PFSK-1 (cell line): ENCODE measurements around the gene COX19.

Experiments used
- FOXP2 ChIP-seq: optimal IDR thresholded peaks from 2 replicates; pipeline ENCODE3; 2011; ENCODE audit warnings: borderline replicate concordance, control low read depth, inconsistent platforms; ENCODE audit not compliant: insufficient read depth; ENCODE audit errors: extremely low read length, extremely low read depth
- POLR2AphosphoS5 ChIP-seq: IDR thresholded peaks from 2 replicates; pipeline ENCODE4 v1.6.1; 2012; ENCODE audit warnings: low read depth, mild to moderate bottlenecking, control low read depth, low read length, moderate library complexity
- REST ChIP-seq, 2 experiments: IDR thresholded peaks; 2 replicates each; pipeline versions ENCODE4 v1.6.1 to v1.8.0; 2011 to 2012; ENCODE audit warnings: low read depth in 2 of 2, low read length in 2 of 2, control low read depth in 1 of 2, inconsistent platforms in 1 of 2, mild to moderate bottlenecking in 1 of 2, moderate library complexity in 1 of 2; ENCODE audit not compliant: insufficient read depth in 1 of 2
- SIN3A ChIP-seq: IDR thresholded peaks from 2 replicates; pipeline ENCODE4 v1.6.1; 2012; ENCODE audit warnings: mild to moderate bottlenecking, low read length, moderate library complexity, borderline replicate concordance; ENCODE audit not compliant: insufficient read depth
- TAF1 ChIP-seq: IDR thresholded peaks from 2 replicates; pipeline ENCODE4 v1.6.1; 2012; ENCODE audit warnings: low read length, control low read depth, borderline replicate concordance; ENCODE audit not compliant: insufficient read depth

COX19 gene

GRCh38 chr7:1021931-1022330, 46.6 kb upstream of the COX19 start:
- no peak for TF ChIP-seq TAF1
- no peak for TF ChIP-seq FOXP2
- TF ChIP-seq SIN3A, result no peak
- TF ChIP-seq REST (IDR thresholded peaks at IDR 0.05; ENCODE audit: insufficient read depth in 1 of 2, low read depth in 2 of 2, low read length in 2 of 2), result no peak
- TF ChIP-seq POLR2AphosphoS5, result no peak

- TF ChIP-seq TAF1 (no peak), POLR2AphosphoS5 (no peak), REST (IDR thresholded peaks at IDR 0.05; ENCODE audit: insufficient read depth in 1 of 2, low read depth in 2 of 2, low read length in 2 of 2) (no peak), SIN3A (no peak), FOXP2 (no peak)
Measured at GRCh38 chr7:1021366-1021765, 46.0 kb upstream of the COX19 start.

- TF ChIP-seq TAF1 (no peak), FOXP2 (no peak), POLR2AphosphoS5 (no peak), REST (IDR thresholded peaks at IDR 0.05; ENCODE audit: insufficient read depth in 1 of 2, low read depth in 2 of 2, low read length in 2 of 2) (no peak)
Measured at GRCh38 chr7:1020849-1021251, 45.5 kb upstream of the COX19 start.

GRCh38 chr7:1019789-1020610, 44.7 kb upstream of the COX19 start:
- TF ChIP-seq SIN3A (no peak), TAF1 (no peak), REST (IDR thresholded peaks at IDR 0.05; ENCODE audit: insufficient read depth in 1 of 2, low read depth in 2 of 2, low read length in 2 of 2) (no peak), POLR2AphosphoS5 (no peak), FOXP2 (no peak)
